GM12878 (cell line): ENCODE results near the gene SETD5. TPM values are rescaled to one million over a fixed set of nuclear protein-coding genes. Genes with fewer than 3 reads are reported as not detected.

Experiments used
- ATAC-seq: fragments of 200-7000 bp; cut with Tn5 transposase; 3 replicates; pipeline ENCODE4 v1.9.1; 2020; ENCODE audit warnings: mild to moderate bottlenecking, moderate library complexity
- BruUV-seq: library from RNA; stranded (reverse); fragments of 400-500 nt; replicated peaks from 2 replicates; lab custom pipeline; 2021; lab: Mats Ljungman, UMichigan
- CTCF ChIA-PET: fragments of 300-600 bp; sonication (Branson Sonifier 250); formaldehyde crosslinking; extraction: SDS; loops from one replicate; lab custom pipeline; 2021; ENCODE audit warnings: inconsistent platforms; lab: Yijun Ruan, JAX
- POLR2A ChIA-PET: fragments of 350-600 bp; formaldehyde crosslinking; extraction: SDS; loops from one replicate; lab custom pipeline; 2021; ENCODE audit warnings: inconsistent platforms; lab: Charles Lee
- RAD21 ChIA-PET: fragments of 300-600 bp; sonication (Branson Sonifier 250); formaldehyde crosslinking; loops from one replicate; lab custom pipeline; 2023; ENCODE audit warnings: antibody characterized with exemption; ENCODE audit not compliant: unreplicated experiment; lab: Charles Lee
- SMC1A ChIA-PET: fragments of 300-600 bp; sonication (Branson Sonifier 250); formaldehyde crosslinking; loops from one replicate; lab custom pipeline; 2023; ENCODE audit not compliant: unreplicated experiment, uncharacterized antibody; lab: Charles Lee
- DNase-seq: peaks from one replicate; pipeline ENCODE4 v3.0.0-alpha.2; 2011; ENCODE audit warnings: low read depth, low spot score
- FAIRE-seq: peaks from 3 replicates; lab custom pipeline; 2011; peaks lifted over from hg19 to GRCh38; lab: Jason Lieb, UNC
- H2AFZ ChIP-seq: 2 replicates; pipeline ENCODE4 v1.6.0; 2011; ENCODE audit warnings: low read depth, low read length, control low read depth; ENCODE audit not compliant: control insufficient read depth
- H3K27ac ChIP-seq: 2 replicates; pipeline ENCODE4 v1.5.1; 2011; ENCODE audit warnings: control low read depth; ENCODE audit not compliant: control insufficient read depth, insufficient read depth
- H3K27me3 ChIP-seq, 2 experiments: replicated peaks in 1 of 2; 2 replicates each; pipeline versions ENCODE4 v1.6.0 to v1.6.1; 2011; ENCODE audit warnings: low read length in 1 of 2; ENCODE audit not compliant: control insufficient read depth in 2 of 2, insufficient read depth in 2 of 2
- H3K36me3 ChIP-seq, 2 experiments: 2 replicates each; pipeline ENCODE4 v1.5.1; 2011; ENCODE audit warnings: low read length in 1 of 2; ENCODE audit not compliant: control insufficient read depth in 2 of 2, insufficient read depth in 2 of 2
- H3K4me1 ChIP-seq: 2 replicates; pipeline ENCODE4 v1.6.1; 2011; ENCODE audit warnings: mild to moderate bottlenecking, low read length, moderate library complexity, mixed read lengths; ENCODE audit not compliant: control insufficient read depth, insufficient read depth
- H3K4me2 ChIP-seq: 2 replicates; pipeline ENCODE4 v1.6.0; 2011; ENCODE audit warnings: control low read depth; ENCODE audit not compliant: control insufficient read depth, insufficient read depth
- H3K4me3 ChIP-seq: fragments of 200-600 bp; sonication (generic); 2 replicates; pipeline ENCODE4 v1.5.1; 2016
- H3K79me2 ChIP-seq: 2 replicates; pipeline ENCODE4 v1.6.0; 2011; ENCODE audit warnings: low read length; ENCODE audit not compliant: control insufficient read depth, insufficient read depth
- H3K9ac ChIP-seq: 2 replicates; pipeline ENCODE4 v1.8.0; 2011; ENCODE audit warnings: low read length, control low read depth, mixed read lengths; ENCODE audit not compliant: control insufficient read depth, insufficient read depth
- H3K9me3 ChIP-seq: replicated peaks from 3 replicates; pipeline ENCODE4 v1.5.1; 2011; ENCODE audit warnings: mild to moderate bottlenecking, low read length; ENCODE audit not compliant: control insufficient read depth, insufficient read depth
- H4K20me1 ChIP-seq: 2 replicates; pipeline ENCODE4 v1.6.0; 2011; ENCODE audit not compliant: control insufficient read depth, insufficient read depth
- BCLAF1 ChIP-seq: fragments of 450-650 bp; IDR thresholded peaks from 2 replicates; pipeline ENCODE4 v1.6.1; 2017; ENCODE audit warnings: antibody characterized with exemption, mild to moderate bottlenecking, moderate library complexity
- CHD4 ChIP-seq: fragments of 200-600 bp; sonication (generic); IDR thresholded peaks from 2 replicates; pipeline ENCODE4 v1.6.1; 2016; ENCODE audit warnings: mild to moderate bottlenecking
- CREB1 ChIP-seq: IDR thresholded peaks from 2 replicates; pipeline ENCODE4 v1.6.1; 2012; ENCODE audit warnings: low read depth, mild to moderate bottlenecking, inconsistent platforms
- FOXM1 ChIP-seq: IDR thresholded peaks from 2 replicates; pipeline ENCODE4 v1.6.1; 2012; ENCODE audit warnings: low read depth, mild to moderate bottlenecking, inconsistent platforms, low read length, moderate library complexity
- MLLT1 ChIP-seq: fragments of 450-650 bp; IDR thresholded peaks from 2 replicates; pipeline ENCODE4 v1.6.1; 2016; ENCODE audit warnings: mild to moderate bottlenecking
- PAX8 ChIP-seq: fragments of 450-650 bp; IDR thresholded peaks from 2 replicates; pipeline ENCODE4 v1.6.1; 2017; ENCODE audit warnings: mild to moderate bottlenecking, moderate library complexity
- RAD51 ChIP-seq: fragments of 450-650 bp; IDR thresholded peaks from 2 replicates; pipeline ENCODE4 v1.6.1; 2016; ENCODE audit warnings: moderate library complexity, mild to moderate bottlenecking, inconsistent platforms
- ZNF207 ChIP-seq: fragments of 450-650 bp; IDR thresholded peaks from 2 replicates; pipeline ENCODE4 v1.6.1; 2014; ENCODE audit warnings: antibody characterized with exemption, mild to moderate bottlenecking, borderline replicate concordance
- ZSCAN29 ChIP-seq: fragments of 450-650 bp; IDR thresholded peaks from 2 replicates; pipeline ENCODE4 v1.6.1; 2017; ENCODE audit warnings: mild to moderate bottlenecking, moderate library complexity
- in situ Hi-C: fragments of 300-500 bp; cut with MboI; formaldehyde crosslinking; loops from 9 replicates; pipeline ENCODE4 v1.14.3; 2018; ENCODE audit warnings: mixed read lengths
- intact Hi-C: fragments of 100-400 bp; cut with micrococcal nuclease; formaldehyde crosslinking; loops from one replicate; pipeline ENCODE4 v1.14.2; 2022; ENCODE audit not compliant: unreplicated experiment
- polyA plus RNA-seq, 11 experiments: library from polyadenylated mRNA; depleted of rRNA in 4 of 11; unstranded in 6 of 11; stranded (reverse) in 5 of 11; fragments of >200 nt; fragmentation: Nextera tagmentation in 4 of 11; fragmentation: Illumina TruSeq in 1 of 11; extraction: Ambion mirVana in 4 of 11; extraction: Trizol in 1 of 11; gene quantifications; 1 replicate in 1 of 11; 2 replicates in 10 of 11; pipeline versions ENCODE4 v1.2.1 to v1.2.3, GENCODE V29; 2011 to 2016; ENCODE audit warnings: inconsistent platforms in 2 of 11, missing spikeins in 2 of 11, low read depth in 1 of 11
- total RNA-seq, 4 experiments: library from RNA; depleted of rRNA in 3 of 4; stranded (reverse); fragments of >200 nt in 3 of 4; fragmentation: Illumina TruSeq in 1 of 4; extraction: Trizol in 1 of 4; gene quantifications; 2 replicates each; pipeline versions ENCODE4 v1.2.1 to v1.2.3, GENCODE V29; 2013 to 2021

The SETD5 gene
- total and polyA plus RNA-seq, 10 of the 15 experiments (the other 5 are each of a cell fraction or from before 2014, with no cell fraction given): 8.2 to 94.0 (median 55.4) TPM

- no peak overlapping the region for H2AFZ ChIP-seq
- no peaks in the 10 kb centered on the region for H4K20me1 ChIP-seq
- peaks cover 6 to 61% of the 10 kb centered on the region in 2 experiments for H3K36me3 ChIP-seq
- H3K4me2 ChIP-seq: no peak overlapping the region
- BruUV-seq: no TSS peak
- SMC1A ChIA-PET: interaction anchor here (0.9 to 1.5 kb wide), 4 partner anchors 9 to 75 kb away, joined by 3 to 5 read pairs (median 4); no protein-coding TSS in a partner anchor
- no peak overlapping the region for H3K9ac ChIP-seq
- no peak overlapping the region for H3K4me3 ChIP-seq
- in situ Hi-C loops: no loop called here
- FAIRE-seq (no peak), ATAC-seq (no peak)
- H3K27ac ChIP-seq: no peak overlapping the region
- peaks cover 34% of the 10 kb centered on the region for H3K79me2 ChIP-seq
- TF ChIP-seq PAX8: no peak
- no peak for TF ChIP-seq FOXM1
- TF ChIP-seq ZNF207: no peak
- TF ChIP-seq ZSCAN29: no peak
- no peak for TF ChIP-seq CREB1
- no peak for TF ChIP-seq BCLAF1
- TF ChIP-seq CHD4: no peak
- no peak for TF ChIP-seq MLLT1
- no peak for TF ChIP-seq RAD51
- TF ChIP-seq, all 136 proteins: peak for 0
- ChIA-PET POLR2A (no interaction called here), CTCF (interaction anchor here (0.8 kb wide), 1 partner anchor 66 kb away, joined by 4 read pairs; the partner anchor contains the start of gene THUMPD3), RAD21 (no interaction called here)
- Histone ChIP-seq H3K27me3 (no peaks in the 10 kb centered on the region), H3K9me3 (no peaks in the 10 kb centered on the region), H3K4me1 (no peaks in the 10 kb centered on the region)
- intact Hi-C loops: no loop called here
- no peak for DNase-seq
These were observed 31.0 kb downstream of the SETD5 start for GRCh38 chr3:9428411-9428810.
